Endothelial cell of umbilical vein (primary cell): ENCODE data around the gene HUNK.

Experiments used
- CTCF ChIP-seq, 2 donors: IDR thresholded peaks; 1 replicate in 1 of 2; 2 replicates in 1 of 2; pipeline ENCODE4 v1.5.1; 2011; ENCODE audit warnings: low read length in 2 of 2, mild to moderate bottlenecking in 2 of 2, moderate library complexity in 2 of 2, control low read depth in 1 of 2, inconsistent platforms in 1 of 2, low read depth in 1 of 2; ENCODE audit not compliant: insufficient read depth in 1 of 2; ENCODE audit errors: extremely low read depth in 1 of 2
- EZH2 ChIP-seq: IDR thresholded peaks from 2 replicates; pipeline ENCODE4 v1.6.1; 2012; ENCODE audit warnings: borderline replicate concordance, low read depth, mild to moderate bottlenecking, moderate library complexity, low read length, inconsistent platforms; ENCODE audit not compliant: severe bottlenecking
- GATA2 ChIP-seq: IDR thresholded peaks from 2 replicates; pipeline ENCODE4 v1.7.0; 2011; ENCODE audit warnings: low read depth, mild to moderate bottlenecking, moderate library complexity, mixed read lengths, low read length; ENCODE audit not compliant: insufficient read length, insufficient read depth
- JUN ChIP-seq: IDR thresholded peaks from 2 replicates; pipeline ENCODE4 v1.6.1; 2011; ENCODE audit warnings: borderline replicate concordance, low read depth; ENCODE audit not compliant: insufficient read length, insufficient read depth
- MAX ChIP-seq: IDR thresholded peaks from 2 replicates; pipeline ENCODE4 v1.6.1; 2011; ENCODE audit not compliant: insufficient read depth, insufficient read length
- MYC ChIP-seq: IDR thresholded peaks from one replicate; pipeline ENCODE4 v1.6.1; 2011; ENCODE audit warnings: mild to moderate bottlenecking, low read depth, low read length
- POLR2A ChIP-seq: IDR thresholded peaks from 2 replicates; pipeline ENCODE4 v1.6.1; 2012; ENCODE audit warnings: low read depth, mild to moderate bottlenecking, control low read depth, low read length
- POLR2AphosphoS5 ChIP-seq: IDR thresholded peaks from 2 replicates; pipeline ENCODE4 v1.6.1; 2012; ENCODE audit warnings: low read depth, mild to moderate bottlenecking, control low read depth, low read length, moderate library complexity; ENCODE audit not compliant: insufficient read depth

GRCh38 chr21:32036756-32037155 lies 163.9 kb downstream of the HUNK start:
- TF ChIP-seq CTCF (IDR thresholded peaks at IDR 0.05; ENCODE audit: extremely low read depth in 1 of 2, insufficient read depth in 1 of 2, low read depth in 1 of 2, low read length in 2 of 2) (no peak), POLR2A (no peak), POLR2AphosphoS5 (no peak), EZH2 (no peak), GATA2 (no peak), JUN (no peak), MAX (no peak), MYC (no peak)
